B cell (primary cell): ENCODE data around the gene BNC2. TPM values are rescaled to one million over a fixed set of nuclear protein-coding genes. Genes with fewer than 3 reads are reported as not detected.

Experiments used
- ATAC-seq: fragments of 200-7000 bp; cut with Tn5 transposase; one replicate; pipeline ENCODE4 v1.10.0; 2021; ENCODE audit warnings: low read depth, mild to moderate bottlenecking, moderate number of reproducible peaks, moderate library complexity
- CTCF ChIA-PET: fragments of 350-600 bp; sonication (Branson Sonifier 250); formaldehyde crosslinking; loops from one replicate; lab custom pipeline; 2021; ENCODE audit warnings: antibody characterized with exemption, inconsistent platforms; lab: Charles Lee
- POLR2A ChIA-PET: fragments of 350-600 bp; sonication (Branson Sonifier 250); formaldehyde crosslinking; loops from one replicate; lab custom pipeline; 2021; ENCODE audit warnings: antibody characterized with exemption; lab: Charles Lee
- DNase-seq: peaks from one replicate; pipeline ENCODE4 v3.0.0; 2013
- H2AFZ ChIP-seq: 2 replicates; pipeline ENCODE4 v1.6.1; 2012; ENCODE audit warnings: mild to moderate bottlenecking, low read depth, low read length; ENCODE audit not compliant: insufficient read depth, poor library complexity, severe bottlenecking
- H3K27ac ChIP-seq, 2 donors: 1 replicate in 1 of 2; 2 replicates in 1 of 2; pipeline ENCODE4 v1.5.1; 2012 to 2013; ENCODE audit warnings: low read length in 2 of 2, mild to moderate bottlenecking in 2 of 2, moderate library complexity in 1 of 2
- H3K27me3 ChIP-seq, 4 experiments: fragments of 200-600 bp in 1 of 4; sonication (generic) in 1 of 4; replicated peaks in 1 of 4; 1 replicate in 2 of 4; 2 replicates in 2 of 4; pipeline versions ENCODE4 v1.6.1 to v1.7.0; 2013 to 2016; ENCODE audit warnings: low read length in 3 of 4, mild to moderate bottlenecking in 2 of 4, mixed read lengths in 1 of 4, moderate library complexity in 1 of 4; ENCODE audit not compliant: insufficient read depth in 4 of 4, control insufficient read depth in 3 of 4; ENCODE audit errors: control extremely low read depth in 1 of 4
- H3K36me3 ChIP-seq, 2 experiments: replicated peaks in 1 of 2; 1 replicate in 1 of 2; 2 replicates in 1 of 2; pipeline versions ENCODE4 v1.6.1 to v1.7.1; 2013; ENCODE audit warnings: low read length in 1 of 2; ENCODE audit not compliant: insufficient read depth in 2 of 2, control insufficient read depth in 1 of 2; ENCODE audit errors: control extremely low read depth in 1 of 2, extremely low read depth in 1 of 2
- H3K4me1 ChIP-seq, 2 donors: fragments of 200-600 bp in 1 of 2; sonication (generic) in 1 of 2; 1 replicate in 1 of 2; 2 replicates in 1 of 2; pipeline versions ENCODE4 v1.5.1 to v1.6.1; 2013 to 2017; ENCODE audit warnings: low read length in 2 of 2; ENCODE audit not compliant: control insufficient read depth in 2 of 2, insufficient read depth in 2 of 2
- H3K4me2 ChIP-seq: replicated peaks from 2 replicates; pipeline ENCODE3; 2012; ENCODE audit warnings: mild to moderate bottlenecking, low read depth, low read length; ENCODE audit not compliant: poor library complexity, severe bottlenecking
- H3K4me3 ChIP-seq, 5 experiments: fragments of 200-600 bp in 1 of 5; sonication (generic) in 1 of 5; 1 replicate in 3 of 5; 2 replicates in 2 of 5; pipeline versions ENCODE4 v1.5.1 to v1.7.0; 2011 to 2016; ENCODE audit warnings: low read length in 4 of 5, mild to moderate bottlenecking in 4 of 5, low read depth in 2 of 5, control low read depth in 1 of 5, moderate library complexity in 1 of 5; ENCODE audit not compliant: insufficient read depth in 1 of 5; ENCODE audit errors: control extremely low read depth in 1 of 5, extremely low read depth in 1 of 5
- H3K79me2 ChIP-seq: fragments of 200-600 bp; sonication (generic); one replicate; pipeline ENCODE4 v1.6.0; 2016; ENCODE audit warnings: low read length; ENCODE audit not compliant: control insufficient read depth, insufficient read depth
- H3K9ac ChIP-seq: fragments of 200-600 bp; sonication (generic); 2 replicates; pipeline ENCODE4 v1.6.1; 2017; ENCODE audit warnings: mild to moderate bottlenecking, low read length, moderate library complexity
- H3K9me3 ChIP-seq, 3 donors: one replicate each; pipeline versions ENCODE4 v1.6.1 to v1.7.1; 2013; ENCODE audit warnings: low read length in 2 of 3; ENCODE audit not compliant: control insufficient read depth in 2 of 3, insufficient read depth in 1 of 3; ENCODE audit errors: control extremely low read depth in 1 of 3
- H4K20me1 ChIP-seq: 2 replicates; pipeline ENCODE4 v1.6.0; 2012; ENCODE audit warnings: mild to moderate bottlenecking, low read length; ENCODE audit not compliant: insufficient read depth, control insufficient read depth, poor library complexity, severe bottlenecking
- H3K27ac Mint-ChIP-seq: one replicate; pipeline ENCODE4 v1.8.0; 2021; ENCODE audit warnings: mixed read lengths
- H3K27me3 Mint-ChIP-seq: one replicate; pipeline ENCODE4 v1.8.0; 2021; ENCODE audit warnings: mixed read lengths
- H3K4me1 Mint-ChIP-seq: one replicate; pipeline ENCODE4 v1.8.0; 2021; ENCODE audit warnings: mixed read lengths
- H3K4me3 Mint-ChIP-seq: one replicate; pipeline ENCODE4 v1.8.0; 2021; ENCODE audit warnings: mixed read lengths
- H3K9me3 Mint-ChIP-seq: one replicate; pipeline ENCODE4 v1.8.0; 2022; ENCODE audit warnings: mixed read lengths; ENCODE audit not compliant: insufficient read depth
- CTCF ChIP-seq: fragments of 200-600 bp; IDR thresholded peaks from one replicate; pipeline ENCODE4 v1.8.0; 2022; ENCODE audit warnings: antibody characterized with exemption, mild to moderate bottlenecking
- EZH2 ChIP-seq: IDR thresholded peaks from 2 replicates; pipeline ENCODE4 v1.6.1; 2012; ENCODE audit warnings: borderline replicate concordance, low read depth, mild to moderate bottlenecking, moderate library complexity, low read length; ENCODE audit not compliant: insufficient read depth, poor library complexity, severe bottlenecking
- WGBS: methylation state at CpG from one replicate; pipeline ENCODE4 v1.1.5; 2013; ENCODE audit warnings: missing lambda C conversion rate; ENCODE audit not compliant: insufficient coverage; 5-methylcytosine and 5-hydroxymethylcytosine counted together
- intact Hi-C: fragments of 100-400 bp; cut with micrococcal nuclease; formaldehyde crosslinking; loops from one replicate; pipeline ENCODE4 v1.10.0; 2022
- polyA plus RNA-seq: library from polyadenylated mRNA; depleted of rRNA; stranded (reverse); fragments of >200 nt; gene quantifications from 2 replicates; pipeline ENCODE4 v1.2.3, GENCODE V29; 2012
- total RNA-seq, 2 donors: library from RNA; stranded (reverse); fragments of 120-200 nt in 1 of 2; gene quantifications; 1 replicate in 1 of 2; 2 replicates in 1 of 2; pipeline versions ENCODE4 v1.2.3 to v1.2.4, GENCODE V29; 2013 to 2022

The BNC2 gene
- total and polyA plus RNA-seq, 2 donors (not counting 1 experiment from before 2014, with no cell fraction given): 0.01 TPM; not detected in 1

GRCh38 chr9:16622541-16622940 is 247.9 kb downstream of the BNC2 start:
- H3K27me3 Mint-ChIP-seq: no peaks in the 10 kb centered on the region
- Histone ChIP-seq H3K4me1 (no peaks in the 10 kb centered on the region), H2AFZ (no peak overlapping the region), H3K27ac (no peak overlapping the region), H3K27me3 (no peaks in the 10 kb centered on the region), H3K36me3 (no peaks in the 10 kb centered on the region), H3K79me2 (no peaks in the 10 kb centered on the region), H3K9me3 (no peaks in the 10 kb centered on the region), H4K20me1 (no peaks in the 10 kb centered on the region), H3K4me2 (no peak overlapping the region), H3K9ac (no peak overlapping the region), H3K4me3 (no peak overlapping the region)
- WGBS: no CpG with 5 or more reads among the region's 3 CpGs
- intact Hi-C loops: no loop called here
- no peak overlapping the region for H3K27ac Mint-ChIP-seq
- POLR2A ChIA-PET: no interaction called here
- no peak overlapping the region for H3K4me3 Mint-ChIP-seq
- H3K4me1 Mint-ChIP-seq: no peaks in the 10 kb centered on the region
- TF ChIP-seq EZH2 (no peak), CTCF (no peak)
- CTCF ChIA-PET: no interaction called here
- ATAC-seq (no peak), DNase-seq (no peak)
- no peaks in the 10 kb centered on the region for H3K9me3 Mint-ChIP-seq

GRCh38 chr9:16619914-16620520 is 250.5 kb downstream of the BNC2 start:
- no peaks in the 10 kb centered on the region for H3K36me3 ChIP-seq
- H3K27ac ChIP-seq: no peak overlapping the region
- intact Hi-C loops: no loop called here
- Mint-ChIP-seq H3K4me3 (no peak overlapping the region), H3K4me1 (no peaks in the 10 kb centered on the region), H3K9me3 (no peaks in the 10 kb centered on the region), H3K27ac (no peak overlapping the region), H3K27me3 (no peaks in the 10 kb centered on the region)
- WGBS: 85% methylated on average over 4 of the region's 7 CpGs
- no peak for TF ChIP-seq CTCF
- TF ChIP-seq EZH2: no peak
- no peak overlapping the region for H3K4me3 ChIP-seq
- no peak overlapping the region for H3K4me2 ChIP-seq
- H3K9me3 ChIP-seq: no peaks in the 10 kb centered on the region
- H3K9ac ChIP-seq: no peak overlapping the region
- DNase-seq (no peak), ATAC-seq (no peak)
- ChIA-PET POLR2A (no interaction called here), CTCF (no interaction called here)
- no peaks in the 10 kb centered on the region for H4K20me1 ChIP-seq
- no peaks in the 10 kb centered on the region for H3K79me2 ChIP-seq
- no peaks in the 10 kb centered on the region for H3K4me1 ChIP-seq
- no peak overlapping the region for H2AFZ ChIP-seq
- no peaks in the 10 kb centered on the region for H3K27me3 ChIP-seq
